GM18520 (cell line): ENCODE results near the gene MAZ.

ENCODE experiments used
- ATAC-seq: cut with Tn5 transposase; IDR thresholded peaks from one replicate; pipeline ENCODE4 v1.9.1; 2021; ENCODE audit not compliant: unreplicated experiment

MAZ gene

GRCh38 chr16:29809031-29809747, 2.9 kb downstream of the MAZ start:
- no peak for ATAC-seq

GRCh38 chr16:29809850-29810698, 3.7 kb downstream of the MAZ start:
- ATAC-seq = no peak

- ATAC-seq = no peak
These were observed 4.4 kb downstream of the MAZ start for GRCh38 chr16:29810699-29811169.

- no peak for ATAC-seq
These were observed 5.0 kb downstream of the MAZ start for GRCh38 chr16:29811170-29811895.

- ATAC-seq = no peak
These were observed 5.8 kb downstream of the MAZ start, which contains the start of gene PRRT2 for GRCh38 chr16:29811896-29812665. PRRT2 (plus strand) TSS chr16:29812193; CDS start chr16:29813055, 862 bp downstream.

- ATAC-seq = no peak
These were observed 6.7 kb downstream of the MAZ start for GRCh38 chr16:29812754-29813643.

- no peak for ATAC-seq
These were observed 7.6 kb downstream of the MAZ start for GRCh38 chr16:29813644-29814562.

- no peak for ATAC-seq
These were observed 8.3 kb downstream of the MAZ start for GRCh38 chr16:29814592-29814991.

GRCh38 chr16:29815032-29815721, 8.8 kb downstream of the MAZ start:
- ATAC-seq = no peak

GRCh38 chr16:29815793-29816693, 9.7 kb downstream of the MAZ start, which contains the start of gene PAGR1:
PAGR1 (plus strand) TSS chr16:29816152; CDS start chr16:29816526, 374 bp downstream.
- ATAC-seq = peak; percentile 65

- ATAC-seq = no peak
These were observed 10.5 kb downstream of the MAZ start for GRCh38 chr16:29816694-29817441.

GRCh38 chr16:29818082-29818481, 11.8 kb downstream of the MAZ start:
- no peak for ATAC-seq

GRCh38 chr16:29819506-29819905, 13.2 kb downstream of the MAZ start:
- ATAC-seq = no peak

- no peak for ATAC-seq
These were observed 14.0 kb downstream of the MAZ start, which contains the start of gene MVP for GRCh38 chr16:29820271-29820701. MVP (plus strand) TSS chr16:29820462; CDS start chr16:29830550, 10,088 bp downstream.

- peak; percentile 48 for ATAC-seq
These were observed 14.7 kb downstream of the MAZ start for GRCh38 chr16:29820730-29821642.
